Erythroblast (primary cell): ENCODE results near the gene WRAP53.

Experiments
- GATA1 ChIP-seq: IDR thresholded peaks from 2 replicates; pipeline ENCODE4 v1.6.1; 2011; ENCODE audit warnings: low read depth, mild to moderate bottlenecking, control low read depth, low read length, moderate library complexity
- POLR2A ChIP-seq: IDR thresholded peaks from 2 replicates; pipeline ENCODE4 v1.6.1; 2011; ENCODE audit warnings: mild to moderate bottlenecking, low read length

DNA sequence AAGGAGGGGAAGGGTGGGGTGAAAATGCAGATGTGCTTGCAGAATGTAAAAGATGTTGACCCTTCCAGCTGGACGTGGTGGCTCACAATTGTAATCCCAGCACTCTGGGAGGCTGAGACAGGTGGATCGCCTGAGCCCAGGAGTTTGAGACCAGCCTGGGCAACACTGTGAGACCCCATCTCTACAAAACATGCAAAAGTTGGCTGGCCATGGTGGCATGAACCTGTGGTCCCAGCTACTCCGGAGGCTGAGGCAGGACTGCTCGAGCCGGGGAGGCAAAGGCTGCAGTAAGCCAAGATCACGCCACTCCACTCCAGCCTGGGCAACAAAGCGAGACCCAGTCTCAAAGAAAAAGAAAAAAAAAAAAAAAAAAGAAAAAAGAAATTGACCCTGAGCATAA is 19.8 kb upstream of the WRAP53 start:
- TF ChIP-seq POLR2A = no peak
- TF ChIP-seq GATA1 = no peak
